Measurements from ENCODE around the gene SSX2IP.

DNA sequence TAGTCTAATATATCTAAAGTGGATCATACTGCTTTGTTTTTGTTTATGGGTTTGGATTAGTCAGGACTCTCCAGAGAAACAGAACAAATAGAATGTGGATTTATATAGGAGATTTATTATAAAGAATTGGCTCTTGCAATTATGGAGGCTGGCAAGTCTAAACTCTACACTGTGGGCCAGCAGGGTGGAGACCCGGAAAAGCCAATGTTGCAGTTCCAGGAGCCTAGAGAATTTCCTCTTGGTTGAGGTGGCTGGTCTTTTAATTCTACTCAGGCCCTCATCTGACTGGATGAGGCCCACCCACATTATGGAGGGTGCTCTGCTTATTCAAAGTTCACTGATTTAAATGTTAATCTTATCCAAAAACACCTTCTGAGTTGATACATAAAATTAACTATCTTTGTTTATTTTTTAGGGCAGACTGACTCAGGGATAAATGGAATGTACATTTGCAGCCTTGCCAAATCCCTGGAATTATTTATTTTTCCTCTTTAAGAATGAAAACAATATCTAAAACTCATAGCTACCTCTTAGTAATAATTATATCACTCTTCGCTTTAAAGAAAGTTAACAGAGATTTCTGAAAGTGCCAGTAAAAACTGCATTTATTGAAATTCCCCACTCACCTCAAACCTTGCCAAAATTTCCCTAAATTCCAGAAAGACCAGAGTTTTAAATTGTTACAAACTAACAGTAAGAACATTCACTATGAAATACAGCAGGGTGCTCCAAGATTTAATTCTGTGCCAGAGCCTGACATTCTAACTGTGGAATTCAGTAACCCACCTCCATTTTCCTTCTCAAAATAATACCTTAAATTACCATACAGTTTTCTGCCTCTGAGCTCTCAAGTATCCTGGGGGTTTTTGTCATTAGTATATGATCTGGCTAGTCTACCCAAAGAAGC, 36.6 kb upstream of the SSX2IP start:
- no peak for TF ChIP-seq YY1 (IDR thresholded peaks at IDR 0.05; ENCODE audit: insufficient read depth, insufficient read length)
- no peak for TF ChIP-seq ZNF274 (IDR thresholded peaks at IDR 0.05; ENCODE audit: low read depth, low read length)
